MCF 10A (cell line): ENCODE data around the gene SAP30. TPM values are rescaled to one million over a fixed set of nuclear protein-coding genes. Genes with fewer than 3 reads are reported as not detected.
A peak's percentile ranks its signal among the peaks of the same experiment; 100 is the strongest.

Source experiments
- BruUV-seq: library from RNA; stranded (reverse); fragments of 400-500 nt; replicated peaks from 2 replicates; lab custom pipeline; 2021; lab: Mats Ljungman, UMichigan
- CTCF ChIA-PET: fragments of 300-600 bp; sonication (Branson Sonifier 250); formaldehyde crosslinking; extraction: SDS; loops from one replicate; lab custom pipeline; 2021; ENCODE audit warnings: antibody characterized with exemption, inconsistent platforms; lab: Yijun Ruan, JAX
- POLR2A ChIA-PET: fragments of 300-600, 350-650 bp; sonication (Branson Sonifier 250); formaldehyde crosslinking; extraction: SDS; loops from one replicate; lab custom pipeline; 2020; ENCODE audit warnings: antibody characterized with exemption, inconsistent platforms; lab: Yijun Ruan, JAX
- DNase-seq: peaks from one replicate; pipeline ENCODE4 v3.0.0-alpha.2; 2018; ENCODE audit not compliant: unreplicated experiment
- H3K27ac Mint-ChIP-seq: one replicate; pipeline ENCODE4 v1.8.0; 2022; ENCODE audit warnings: mild to moderate bottlenecking, low read depth, mixed read lengths; ENCODE audit not compliant: unreplicated experiment
- H3K27me3 Mint-ChIP-seq: one replicate; pipeline ENCODE4 v1.8.0; 2022; ENCODE audit warnings: mixed read lengths; ENCODE audit not compliant: insufficient read depth, unreplicated experiment
- H3K36me3 Mint-ChIP-seq: one replicate; pipeline ENCODE4 v1.8.0; 2022; ENCODE audit warnings: mild to moderate bottlenecking, moderate library complexity, mixed read lengths; ENCODE audit not compliant: insufficient read depth, unreplicated experiment
- H3K4me1 Mint-ChIP-seq: one replicate; pipeline ENCODE4 v1.8.0; 2022; ENCODE audit warnings: mixed read lengths; ENCODE audit not compliant: insufficient read depth, unreplicated experiment
- H3K4me3 Mint-ChIP-seq: one replicate; pipeline ENCODE4 v1.8.0; 2022; ENCODE audit warnings: mild to moderate bottlenecking, moderate library complexity, mixed read lengths; ENCODE audit not compliant: unreplicated experiment
- H3K9me3 Mint-ChIP-seq: one replicate; pipeline ENCODE4 v1.8.0; 2022; ENCODE audit warnings: mixed read lengths; ENCODE audit not compliant: unreplicated experiment
- CTCF ChIP-seq: fragments of 200-600 bp; IDR thresholded peaks from one replicate; pipeline ENCODE4 v1.8.0; 2022; ENCODE audit warnings: antibody characterized with exemption, mild to moderate bottlenecking; ENCODE audit not compliant: unreplicated experiment
- intact Hi-C: fragments of 100-400 bp; cut with micrococcal nuclease; formaldehyde crosslinking; loops from 2 replicates; pipeline ENCODE4 v1.14.1; 2022
- total RNA-seq: library from RNA; stranded (reverse); gene quantifications from 2 replicates; pipeline ENCODE4 v1.2.3, GENCODE V29; 2022

SAP30 gene
- total RNA-seq, 1 experiment from 2014 or later, result 30.6 TPM

- Mint-ChIP-seq H3K36me3 (peaks cover 12% of the 10 kb centered on the region), H3K4me3 (peak overlapping the region; percentile 96), H3K4me1 (peaks cover 20% of the 10 kb centered on the region), H3K27ac (peak overlapping the region; percentile 96), H3K9me3 (no peaks in the 10 kb centered on the region), H3K27me3 (no peaks in the 10 kb centered on the region)
- peak; percentile 68 for DNase-seq
- no TSS peak for BruUV-seq
- intact Hi-C loops, result no loop called here
- ChIA-PET CTCF (interaction anchor here (0.6 to 6.5 kb wide), 7 partner anchors 38 to 106 kb away, joined by 3 to 63 read pairs (median 4); partner anchors contain the start of gene HMGB2), POLR2A (interaction anchor here (0.6 to 13.1 kb wide), 19 partner anchors 11 to 912 kb away, joined by 3 to 824 read pairs (median 5); partner anchors contain the start of genes CEP44, FBXO8 and HMGB2)
- no peak for TF ChIP-seq CTCF
These were observed 788 bp downstream of the SAP30 start for GRCh38 chr4:173371292-173372192.

- H3K36me3 Mint-ChIP-seq, result peaks cover 12% of the 10 kb centered on the region
- ChIA-PET POLR2A (interaction anchor here (0.6 to 13.1 kb wide), 10 partner anchors 9 to 910 kb away, joined by 3 to 824 read pairs (median 4); partner anchors contain the start of genes CEP44, FBXO8 and HMGB2), CTCF (interaction anchor here (0.5 to 1.5 kb wide), 7 partner anchors 39 to 353 kb away, joined by 3 to 6 read pairs (median 3); partner anchors contain the start of gene HMGB2)
- H3K27ac Mint-ChIP-seq, result no peak overlapping the region
- H3K9me3 Mint-ChIP-seq, result no peaks in the 10 kb centered on the region
- no TSS peak for BruUV-seq
- no peaks in the 10 kb centered on the region for H3K27me3 Mint-ChIP-seq
- H3K4me3 Mint-ChIP-seq, result no peak overlapping the region
- TF ChIP-seq CTCF, result no peak
- intact Hi-C loops, result no loop called here
- peaks cover 6% of the 10 kb centered on the region for H3K4me1 Mint-ChIP-seq
- no peak for DNase-seq
These were observed 3.8 kb downstream of the SAP30 start for GRCh38 chr4:173374588-173374987.

- DNase-seq, result no peak
- CTCF ChIA-PET, result interaction anchor here (0.7 to 1.0 kb wide), 2 partner anchors 37 to 58 kb away, joined by 3 to 4 read pairs; no protein-coding TSS in a partner anchor
- Mint-ChIP-seq H3K27me3 (no peaks in the 10 kb centered on the region), H3K27ac (no peak overlapping the region), H3K36me3 (no peaks in the 10 kb centered on the region), H3K4me1 (no peaks in the 10 kb centered on the region), H3K9me3 (no peaks in the 10 kb centered on the region), H3K4me3 (no peak overlapping the region)
- intact Hi-C loops, result no loop called here
- POLR2A ChIA-PET, result interaction anchor here (1.0 kb wide), 1 partner anchor 46 kb away, joined by 4 read pairs; the partner anchor contains the start of gene HMGB2
- BruUV-seq, result no TSS peak
- TF ChIP-seq CTCF, result no peak
These were observed 9.2 kb downstream of the SAP30 start for GRCh38 chr4:173379929-173380328.

- Mint-ChIP-seq H3K4me1 (no peaks in the 10 kb centered on the region), H3K4me3 (no peak overlapping the region), H3K36me3 (no peaks in the 10 kb centered on the region), H3K27ac (no peak overlapping the region), H3K9me3 (no peaks in the 10 kb centered on the region), H3K27me3 (no peaks in the 10 kb centered on the region)
- CTCF ChIA-PET, result interaction anchor here (0.7 kb wide), 1 partner anchor 10 kb away, joined by 3 read pairs; no protein-coding TSS in a partner anchor
- POLR2A ChIA-PET, result interaction anchor here (3.4 to 5.3 kb wide), 2 partner anchors 10 to 47 kb away, joined by 15 to 40 read pairs; partner anchors contain the start of genes HMGB2 and SAP30
- BruUV-seq, result no TSS peak
- DNase-seq, result no peak
- intact Hi-C loops, result no loop called here
- TF ChIP-seq CTCF, result no peak
These were observed 10.2 kb downstream of the SAP30 start for GRCh38 chr4:173380987-173381386.
